ENCODE data around the gene ZEB1. TPM values are rescaled to one million over a fixed set of nuclear protein-coding genes. Genes with fewer than 3 reads are reported as not detected.

Gene ZEB1
- total and polyA plus RNA-seq, 9 of the 15 experiments (the other 6 are each of a cell fraction or from before 2014, with no cell fraction given): 2.1 to 8.4 (median 4.9) TPM

GRCh38 chr10:31315453-31315852 lies 3.6 kb upstream of the ZEB1 start (continued):
- TF ChIP-seq TFAP4 (CRISPR knock-in tag; IDR thresholded peaks at IDR 0.05; ENCODE audit: borderline replicate concordance) (no peak), RBM34 (IDR thresholded peaks at IDR 0.05; ENCODE audit: borderline replicate concordance, insufficient read depth, low read length) (no peak), OTX1 (CRISPR knock-in tag; IDR thresholded peaks at IDR 0.05) (no peak), ATF6 (CRISPR knock-in tag; IDR thresholded peaks at IDR 0.05) (no peak)

GRCh38 chr10:31317171-31317570 lies 1.8 kb upstream of the ZEB1 start:
- FAIRE-seq (no peak), DNase-seq (ENCODE audit: extremely low read depth in 1 of 4, low spot score in 3 of 4) (no peak), ATAC-seq (no peak)
- no peak overlapping the region for H3K9ac ChIP-seq (ENCODE audit: insufficient read depth in 1 of 2, low read depth in 2 of 2, low read length in 2 of 2)
- peaks cover 8% of the 10 kb centered on the region; the same call in 1 of the 2 replicates for H4K20me1 ChIP-seq (replicated peaks; ENCODE audit: control insufficient read depth, insufficient read depth, low read length)
- peaks cover 8% of the 10 kb centered on the region; the same call in 2 of the 3 replicates for H3K79me2 ChIP-seq (ENCODE audit: control insufficient read depth, insufficient read depth, low read length)
- no peaks in the 10 kb centered on the region for H3K36me3 ChIP-seq (ENCODE audit: control insufficient read depth, insufficient read depth, low read length)
- H3K4me3 ChIP-seq: no peak overlapping the region
- 88% methylated on average over 5 of the region's 5 CpGs for WGBS (ENCODE audit: insufficient coverage, low coverage, missing lambda C conversion rate)
- ChIA-PET CTCF (ENCODE audit: low intra/inter-chr PET ratio) (no interaction called here), POLR2A (no interaction called here)
- H2AFZ ChIP-seq (ENCODE audit: low read depth, low read length): no peak overlapping the region
- no peaks in the 10 kb centered on the region for H3K9me1 ChIP-seq (ENCODE audit: control insufficient read depth, insufficient read depth, low read length)
- in situ Hi-C loops (cut with MboI): no loop called here
- no peak overlapping the region for H3K27ac ChIP-seq (ENCODE audit: extremely low read depth, low read depth, low read length)
- H3K4me2 ChIP-seq (ENCODE audit: insufficient read depth, low read length): no peak overlapping the region
- no TSS peak for BruUV-seq (replicated peaks)
- no peaks in the 10 kb centered on the region for H3K9me3 ChIP-seq (replicated peaks; ENCODE audit: control insufficient read depth, insufficient read depth, low read depth, low read length)
- intact Hi-C loops (cut with micrococcal nuclease): no loop called here
- peaks cover 3 to 5% of the 10 kb centered on the region in 2 experiments; a peak in 3 of 5 replicates for H3K27me3 ChIP-seq (ENCODE audit: control insufficient read depth in 2 of 2, insufficient read depth in 2 of 2, low read length in 2 of 2)
- peaks cover 7 to 26% of the 10 kb centered on the region in 2 experiments; a peak in 3 of 5 replicates for H3K4me1 ChIP-seq (replicated peaks in 1 of 2; ENCODE audit: control insufficient read depth in 2 of 2, insufficient read depth in 2 of 2, low read length in 2 of 2)
- TF ChIP-seq SOX6 (IDR thresholded peaks at IDR 0.05) (no peak), ZNF23 (CRISPR knock-in tag; IDR thresholded peaks at IDR 0.05) (no peak), ZBTB17 (CRISPR knock-in tag; IDR thresholded peaks at IDR 0.05) (no peak), ZNF253 (CRISPR knock-in tag; conservative IDR thresholded peaks at IDR 0.05) (no peak), ETV1 (tag; conservative IDR thresholded peaks at IDR 0.05; ENCODE audit: low read depth) (no peak), USF1 (CRISPR knock-in tag; IDR thresholded peaks at IDR 0.05) (no peak), ZNF586 (CRISPR knock-in tag; conservative IDR thresholded peaks at IDR 0.05) (no peak), ELK3 (CRISPR knock-in tag; IDR thresholded peaks at IDR 0.05) (no peak), SIRT6 (IDR thresholded peaks at IDR 0.05; ENCODE audit: low read depth, low read length) (no peak), NCOA6 (IDR thresholded peaks at IDR 0.05) (no peak), ZKSCAN1 (IDR thresholded peaks at IDR 0.05; ENCODE audit: low read depth, low read length) (no peak), ELF1 (tag; IDR thresholded peaks at IDR 0.05) (no peak)
